ENCODE results near the gene WDR64. TPM values are rescaled to one million over a fixed set of nuclear protein-coding genes. Genes with fewer than 3 reads are reported as not detected.
"Not testable (repeated sequence)": the region's sequence is repeated elsewhere in the genome, so short reads cannot be mapped to it uniquely, and the experiment has no call there.

The WDR64 gene
- total RNA-seq, 1 donor, result not detected

DNA sequence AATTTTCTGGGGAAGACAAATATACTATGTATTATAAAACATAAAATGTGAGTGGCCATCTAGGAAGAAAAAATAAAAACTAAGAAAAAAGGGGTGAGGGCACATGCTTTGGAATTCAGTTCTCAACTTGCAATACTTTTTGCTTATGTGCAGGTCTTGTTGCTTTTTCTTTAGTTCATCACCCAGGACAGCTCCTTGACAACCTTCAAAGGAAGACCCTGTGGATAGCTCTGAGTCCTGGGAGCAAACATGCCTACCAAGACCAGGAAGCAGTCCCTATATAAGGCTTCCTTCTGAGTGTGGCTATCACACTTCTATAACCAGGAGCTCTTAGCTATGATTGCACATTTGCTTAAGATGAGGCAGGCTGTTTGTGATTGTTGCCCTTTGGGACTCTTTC lies 78.0 kb downstream of the WDR64 start:
- Histone ChIP-seq H3K9me3 (ENCODE audit: low read depth, low read length) (no peaks in the 10 kb centered on the region), H4K20me1 (ENCODE audit: insufficient read depth, low read length) (no peaks in the 10 kb centered on the region), H3K79me2 (ENCODE audit: insufficient read depth, low read length) (no peaks in the 10 kb centered on the region), H3K4me2 (ENCODE audit: insufficient read depth, low read length) (no peak overlapping the region), H3K4me3 (ENCODE audit: insufficient read depth, low read length) (no peak overlapping the region), H2AFZ (ENCODE audit: low read length) (no peak overlapping the region), H3K4me1 (ENCODE audit: insufficient read depth, low read length) (no peaks in the 10 kb centered on the region), H3K27me3 (ENCODE audit: insufficient read depth, low read length) (no peaks in the 10 kb centered on the region), H3K36me3 (ENCODE audit: insufficient read depth, low read length) (no peaks in the 10 kb centered on the region), H3K27ac (ENCODE audit: low read depth, low read length) (no peak overlapping the region)
- no peak for DNase-seq (ENCODE audit: insufficient read length, low spot score, missing footprints)
- TF ChIP-seq, protein P1, sequence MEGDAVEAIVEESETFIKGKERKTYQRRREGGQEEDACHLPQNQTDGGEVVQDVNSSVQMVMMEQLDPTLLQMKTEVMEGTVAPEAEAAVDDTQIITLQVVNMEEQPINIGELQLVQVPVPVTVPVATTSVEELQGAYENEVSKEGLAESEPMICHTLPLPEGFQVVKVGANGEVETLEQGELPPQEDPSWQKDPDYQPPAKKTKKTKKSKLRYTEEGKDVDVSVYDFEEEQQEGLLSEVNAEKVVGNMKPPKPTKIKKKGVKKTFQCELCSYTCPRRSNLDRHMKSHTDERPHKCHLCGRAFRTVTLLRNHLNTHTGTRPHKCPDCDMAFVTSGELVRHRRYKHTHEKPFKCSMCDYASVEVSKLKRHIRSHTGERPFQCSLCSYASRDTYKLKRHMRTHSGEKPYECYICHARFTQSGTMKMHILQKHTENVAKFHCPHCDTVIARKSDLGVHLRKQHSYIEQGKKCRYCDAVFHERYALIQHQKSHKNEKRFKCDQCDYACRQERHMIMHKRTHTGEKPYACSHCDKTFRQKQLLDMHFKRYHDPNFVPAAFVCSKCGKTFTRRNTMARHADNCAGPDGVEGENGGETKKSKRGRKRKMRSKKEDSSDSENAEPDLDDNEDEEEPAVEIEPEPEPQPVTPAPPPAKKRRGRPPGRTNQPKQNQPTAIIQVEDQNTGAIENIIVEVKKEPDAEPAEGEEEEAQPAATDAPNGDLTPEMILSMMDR (IDR thresholded peaks at IDR 0.05; ENCODE audit: extremely low read depth, low read depth, low read length), result no peak

DNA sequence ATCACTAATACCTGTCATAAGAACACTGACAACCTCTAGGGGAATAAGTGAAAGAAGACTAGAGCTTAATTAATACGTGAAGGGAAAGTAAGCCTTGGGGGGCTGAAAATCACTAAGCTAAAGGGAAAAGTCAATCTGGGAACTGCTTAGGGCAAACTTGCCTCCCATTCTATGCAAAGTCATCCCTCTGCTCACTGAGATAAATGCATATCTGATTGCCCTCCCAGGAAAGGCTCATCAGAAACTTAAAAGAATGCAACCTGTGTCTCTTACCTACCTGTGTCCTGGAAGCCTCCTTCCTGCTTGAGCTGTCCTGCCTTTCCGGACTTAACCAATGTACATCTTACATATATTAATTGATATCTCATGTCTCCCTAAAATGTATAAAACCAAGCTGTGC lies 81.8 kb downstream of the WDR64 start:
- H3K27me3 ChIP-seq (ENCODE audit: insufficient read depth, low read length), result peaks cover 5% of the 10 kb centered on the region
- H4K20me1 ChIP-seq (ENCODE audit: insufficient read depth, low read length), result no peaks in the 10 kb centered on the region
- H3K27ac ChIP-seq (ENCODE audit: low read depth, low read length), result no peak overlapping the region
- no peak overlapping the region for H2AFZ ChIP-seq (ENCODE audit: low read length)
- no peak overlapping the region for H3K4me3 ChIP-seq (ENCODE audit: insufficient read depth, low read length)
- H3K9me3 ChIP-seq (ENCODE audit: low read depth, low read length), result no peaks in the 10 kb centered on the region
- H3K79me2 ChIP-seq (ENCODE audit: insufficient read depth, low read length), result no peaks in the 10 kb centered on the region
- TF ChIP-seq, protein P1 (IDR thresholded peaks at IDR 0.05; ENCODE audit: extremely low read depth, low read depth, low read length), result no peak
- no peaks in the 10 kb centered on the region for H3K4me1 ChIP-seq (ENCODE audit: insufficient read depth, low read length)
- no peak overlapping the region for H3K4me2 ChIP-seq (ENCODE audit: insufficient read depth, low read length)
- DNase-seq (ENCODE audit: insufficient read length, low spot score, missing footprints), result no peak
- no peaks in the 10 kb centered on the region for H3K36me3 ChIP-seq (ENCODE audit: insufficient read depth, low read length)

DNA sequence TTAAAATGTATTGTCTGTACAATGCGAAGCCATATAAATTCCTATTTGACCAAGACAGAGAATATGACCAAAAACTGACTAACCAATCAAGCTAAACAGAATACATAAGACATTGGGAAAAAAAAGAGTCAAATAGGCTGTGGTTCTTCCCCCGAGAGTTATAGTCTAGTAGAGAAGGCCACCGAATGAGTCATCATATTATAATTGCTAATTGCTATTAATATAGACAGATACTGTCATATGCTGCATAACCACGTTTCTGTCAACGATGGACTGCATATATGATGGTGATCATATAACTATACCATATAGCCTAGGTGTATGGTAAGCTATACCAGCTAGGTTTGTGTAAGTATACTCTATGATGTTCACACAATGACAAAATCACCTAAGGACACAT lies 82.5 kb downstream of the WDR64 start:
- Histone ChIP-seq H3K4me2 (ENCODE audit: insufficient read depth, low read length) (no peak overlapping the region), H3K27me3 (ENCODE audit: insufficient read depth, low read length) (peaks cover 5% of the 10 kb centered on the region), H3K4me1 (ENCODE audit: insufficient read depth, low read length) (no peaks in the 10 kb centered on the region), H3K79me2 (ENCODE audit: insufficient read depth, low read length) (no peaks in the 10 kb centered on the region), H3K9me3 (ENCODE audit: low read depth, low read length) (no peaks in the 10 kb centered on the region), H3K36me3 (ENCODE audit: insufficient read depth, low read length) (no peaks in the 10 kb centered on the region), H3K27ac (ENCODE audit: low read depth, low read length) (no peak overlapping the region), H4K20me1 (ENCODE audit: insufficient read depth, low read length) (no peaks in the 10 kb centered on the region), H2AFZ (ENCODE audit: low read length) (no peak overlapping the region), H3K4me3 (ENCODE audit: insufficient read depth, low read length) (no peak overlapping the region)
- no peak for DNase-seq (ENCODE audit: insufficient read length, low spot score, missing footprints)
- TF ChIP-seq, protein P1 (IDR thresholded peaks at IDR 0.05; ENCODE audit: extremely low read depth, low read depth, low read length), result no peak

DNA sequence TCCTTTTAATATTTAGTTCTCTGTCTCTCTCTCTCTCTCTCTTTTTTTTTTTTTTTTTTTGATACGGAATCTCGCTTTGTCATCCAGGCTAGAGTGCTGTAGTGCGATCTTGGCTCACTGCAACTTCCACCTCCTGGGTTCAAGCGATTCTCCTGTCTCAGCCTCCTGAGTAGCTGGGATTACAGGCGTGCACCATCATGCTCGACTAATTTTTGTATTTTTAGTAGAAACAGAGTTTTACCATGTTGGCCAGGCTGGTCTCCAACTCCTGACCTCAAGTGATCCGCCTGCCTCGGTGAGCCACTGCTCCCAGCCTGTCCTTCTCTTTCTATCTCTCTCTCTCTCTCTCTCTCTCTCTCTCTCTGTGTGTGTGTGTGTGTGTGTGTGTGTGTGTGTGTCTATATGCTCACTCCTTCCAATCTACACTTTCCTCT lies 83.4 kb downstream of the WDR64 start:
- not testable (repeated sequence) for H3K36me3 ChIP-seq (ENCODE audit: insufficient read depth, low read length); H3K27me3 ChIP-seq (ENCODE audit: insufficient read depth, low read length); H4K20me1 ChIP-seq (ENCODE audit: insufficient read depth, low read length); H3K4me1 ChIP-seq (ENCODE audit: insufficient read depth, low read length); H3K79me2 ChIP-seq (ENCODE audit: insufficient read depth, low read length); H3K4me3 ChIP-seq (ENCODE audit: insufficient read depth, low read length); DNase-seq (ENCODE audit: insufficient read length, low spot score, missing footprints); H3K4me2 ChIP-seq (ENCODE audit: insufficient read depth, low read length); H3K9me3 ChIP-seq (ENCODE audit: low read depth, low read length); H2AFZ ChIP-seq (ENCODE audit: low read length); H3K27ac ChIP-seq (ENCODE audit: low read depth, low read length)
